Peyer's patch (tissue), 4 donors: ENCODE results near the gene ERC1.

ENCODE experiments used
- CTCF ChIP-seq, 6 experiments: fragments of 450-650 bp in 4 of 6; fragments of 200-600 bp in 2 of 6; sonication (generic) in 1 of 6; IDR thresholded peaks; one replicate each; pipeline ENCODE4 v1.5.1; 2017 to 2019; ENCODE audit warnings: antibody characterized with exemption in 6 of 6, mild to moderate bottlenecking in 3 of 6, moderate library complexity in 1 of 6
- POLR2A ChIP-seq, 2 donors: fragments of 450-650 bp; IDR thresholded peaks; one replicate each; pipeline ENCODE4 v1.5.1; 2017; ENCODE audit warnings: antibody characterized with exemption in 2 of 2, mild to moderate bottlenecking in 2 of 2, moderate library complexity in 2 of 2

GRCh38 chr12:1530592-1531152 is 539.6 kb downstream of the ERC1 start:
- no peak for TF ChIP-seq CTCF (IDR thresholded peaks at IDR 0.05)
- TF ChIP-seq POLR2A (IDR thresholded peaks at IDR 0.05) = no peak
